ENCODE results near the gene GPR4. TPM values are rescaled to one million over a fixed set of nuclear protein-coding genes. Genes with fewer than 3 reads are reported as not detected.
A peak's percentile ranks its signal among the peaks of the same experiment; 100 is the strongest.

The GPR4 gene
- total and polyA plus RNA-seq, 2 experiments from 2014 or later: not detected

- H3K36me3 ChIP-seq: peaks cover 6% of the 10 kb centered on the region
- H3K9me3 ChIP-seq (ENCODE audit: low read depth): no peaks in the 10 kb centered on the region
- H3K27ac ChIP-seq: no peak overlapping the region
- H3K27me3 ChIP-seq: peaks cover 15% of the 10 kb centered on the region
- TF ChIP-seq, protein P1, sequence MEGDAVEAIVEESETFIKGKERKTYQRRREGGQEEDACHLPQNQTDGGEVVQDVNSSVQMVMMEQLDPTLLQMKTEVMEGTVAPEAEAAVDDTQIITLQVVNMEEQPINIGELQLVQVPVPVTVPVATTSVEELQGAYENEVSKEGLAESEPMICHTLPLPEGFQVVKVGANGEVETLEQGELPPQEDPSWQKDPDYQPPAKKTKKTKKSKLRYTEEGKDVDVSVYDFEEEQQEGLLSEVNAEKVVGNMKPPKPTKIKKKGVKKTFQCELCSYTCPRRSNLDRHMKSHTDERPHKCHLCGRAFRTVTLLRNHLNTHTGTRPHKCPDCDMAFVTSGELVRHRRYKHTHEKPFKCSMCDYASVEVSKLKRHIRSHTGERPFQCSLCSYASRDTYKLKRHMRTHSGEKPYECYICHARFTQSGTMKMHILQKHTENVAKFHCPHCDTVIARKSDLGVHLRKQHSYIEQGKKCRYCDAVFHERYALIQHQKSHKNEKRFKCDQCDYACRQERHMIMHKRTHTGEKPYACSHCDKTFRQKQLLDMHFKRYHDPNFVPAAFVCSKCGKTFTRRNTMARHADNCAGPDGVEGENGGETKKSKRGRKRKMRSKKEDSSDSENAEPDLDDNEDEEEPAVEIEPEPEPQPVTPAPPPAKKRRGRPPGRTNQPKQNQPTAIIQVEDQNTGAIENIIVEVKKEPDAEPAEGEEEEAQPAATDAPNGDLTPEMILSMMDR (IDR thresholded peaks at IDR 0.05; ENCODE audit: low read depth, low read length): peak; percentile 92
- H3K4me3 ChIP-seq: no peak overlapping the region
- H3K4me1 ChIP-seq (ENCODE audit: low read depth): no peaks in the 10 kb centered on the region
- DNase-seq (ENCODE audit: low read depth in 1 of 2, low spot score in 1 of 2): peak; percentile 80 to 83
These were observed 5.3 kb upstream of the GPR4 start for GRCh38 chr19:45607071-45608029.

DNA sequence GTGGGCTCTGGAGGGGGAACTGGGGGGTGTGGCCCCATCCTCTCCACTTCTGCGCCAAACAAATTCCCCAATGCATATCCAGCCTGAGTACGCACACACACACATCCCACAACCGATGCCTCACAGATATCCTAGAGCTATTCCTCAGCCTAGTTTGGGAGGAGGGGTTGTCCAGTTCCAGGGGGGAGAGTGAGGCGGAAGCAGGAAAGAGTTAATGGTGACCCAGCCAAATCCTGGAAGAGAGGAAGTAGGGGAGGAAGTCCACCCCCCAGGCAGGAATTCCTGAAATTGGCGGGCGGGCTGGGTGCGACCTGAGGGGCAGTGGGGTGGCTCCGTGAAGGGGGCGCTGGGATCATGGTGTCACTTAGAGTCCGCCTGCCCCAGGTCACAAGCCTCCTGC lies 897 bp downstream of the GPR4 start:
- no peaks in the 10 kb centered on the region for H3K36me3 ChIP-seq
- H3K4me3 ChIP-seq: no peak overlapping the region
- H3K27ac ChIP-seq: no peak overlapping the region
- H3K4me1 ChIP-seq (ENCODE audit: low read depth): no peaks in the 10 kb centered on the region
- no peaks in the 10 kb centered on the region for H3K9me3 ChIP-seq (ENCODE audit: low read depth)
- TF ChIP-seq, protein P1 (IDR thresholded peaks at IDR 0.05; ENCODE audit: low read depth, low read length): no peak
- peaks cover 78% of the 10 kb centered on the region for H3K27me3 ChIP-seq
- DNase-seq (ENCODE audit: low read depth in 1 of 2, low spot score in 1 of 2): no peak

- Histone ChIP-seq H3K36me3 (no peaks in the 10 kb centered on the region), H3K27ac (no peak overlapping the region), H3K9me3 (ENCODE audit: low read depth) (no peaks in the 10 kb centered on the region), H3K4me3 (no peak overlapping the region), H3K27me3 (peaks cover 83% of the 10 kb centered on the region), H3K4me1 (ENCODE audit: low read depth) (no peaks in the 10 kb centered on the region)
- DNase-seq (ENCODE audit: low read depth in 1 of 2, low spot score in 1 of 2): no peak
- TF ChIP-seq, protein P1 (IDR thresholded peaks at IDR 0.05; ENCODE audit: low read depth, low read length): no peak
These were observed 1.6 kb downstream of the GPR4 start for GRCh38 chr19:45600340-45600885.

DNA sequence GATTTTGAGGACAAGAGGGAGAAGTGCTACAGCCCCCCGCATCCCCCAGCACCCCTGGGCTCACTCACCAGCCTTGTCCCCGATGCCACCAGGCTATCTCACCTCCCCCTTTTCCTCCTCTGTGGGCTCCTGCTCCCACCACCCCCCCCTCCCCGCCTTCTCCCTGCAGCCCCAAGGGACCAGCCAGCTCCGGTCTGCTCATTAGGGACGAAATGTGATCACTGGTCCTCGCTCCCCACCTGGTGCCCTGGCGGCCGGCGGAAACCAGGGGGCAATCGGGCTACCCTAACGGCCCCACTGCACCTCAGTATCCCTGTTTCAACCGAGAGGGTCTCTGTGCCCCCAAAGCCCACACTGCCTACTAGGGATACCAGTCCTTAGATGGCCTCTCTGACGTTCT lies 2.7 kb downstream of the GPR4 start:
- no peak for DNase-seq (ENCODE audit: low read depth in 1 of 2, low spot score in 1 of 2)
- no peak overlapping the region for H3K4me3 ChIP-seq
- TF ChIP-seq, protein P1 (IDR thresholded peaks at IDR 0.05; ENCODE audit: low read depth, low read length): no peak
- no peaks in the 10 kb centered on the region for H3K9me3 ChIP-seq (ENCODE audit: low read depth)
- peaks cover 84% of the 10 kb centered on the region for H3K27me3 ChIP-seq
- H3K36me3 ChIP-seq: no peaks in the 10 kb centered on the region
- no peaks in the 10 kb centered on the region for H3K4me1 ChIP-seq (ENCODE audit: low read depth)
- no peak overlapping the region for H3K27ac ChIP-seq

DNA sequence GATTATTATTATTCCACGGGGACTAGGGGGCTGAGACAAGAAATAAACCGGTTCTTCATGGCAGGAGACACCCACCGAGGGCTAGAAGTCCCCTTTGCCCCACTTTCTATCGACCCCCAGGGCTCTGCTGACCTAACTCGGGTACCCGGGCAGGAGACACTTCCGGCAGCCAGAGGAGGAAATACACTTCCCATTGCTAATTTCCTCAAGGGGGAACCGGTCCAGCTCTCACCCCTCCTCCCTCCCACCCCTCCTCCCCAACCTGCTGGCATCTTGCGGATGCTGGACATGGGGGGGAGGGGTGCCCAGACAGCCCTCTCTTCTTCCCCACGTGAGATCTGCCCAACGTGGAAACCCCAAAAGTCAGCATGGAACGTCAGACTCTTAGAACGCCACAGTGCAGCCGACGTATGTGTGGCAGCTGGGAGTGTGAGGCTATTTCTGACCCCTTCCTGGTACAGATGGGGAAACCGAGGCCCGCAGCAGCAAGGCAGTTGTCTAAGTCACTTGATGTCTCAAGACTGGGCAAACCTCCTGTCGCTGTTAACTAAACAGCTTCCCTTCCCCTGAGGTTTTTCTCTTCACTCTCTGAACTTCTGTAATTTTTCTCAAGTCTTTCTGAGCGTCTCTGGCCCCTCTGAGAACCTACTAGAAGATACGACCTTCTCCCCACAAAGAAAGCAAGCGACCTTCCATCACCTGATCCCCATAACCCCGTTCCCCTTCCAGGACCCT lies 3.6 kb downstream of the GPR4 start:
- Histone ChIP-seq H3K27ac (no peak overlapping the region), H3K4me1 (ENCODE audit: low read depth) (no peaks in the 10 kb centered on the region), H3K4me3 (no peak overlapping the region), H3K36me3 (no peaks in the 10 kb centered on the region), H3K9me3 (ENCODE audit: low read depth) (no peaks in the 10 kb centered on the region), H3K27me3 (peaks cover 80% of the 10 kb centered on the region)
- DNase-seq (ENCODE audit: low read depth in 1 of 2, low spot score in 1 of 2): peak in 1 of 2 donors; percentile 62
- TF ChIP-seq, protein P1 (IDR thresholded peaks at IDR 0.05; ENCODE audit: low read depth, low read length): no peak
